HG03442 (cell line): Measurements from ENCODE around the gene ZNF280D.
"Not testable (repeated sequence)": the region's sequence is repeated elsewhere in the genome, so short reads cannot be mapped to it uniquely, and the experiment has no call there.

Experiments used
- ATAC-seq: cut with Tn5 transposase; IDR thresholded peaks from one replicate; pipeline ENCODE4 v1.9.1; 2021; ENCODE audit warnings: mild to moderate bottlenecking, moderate library complexity; ENCODE audit not compliant: unreplicated experiment

Gene ZNF280D, protein sequence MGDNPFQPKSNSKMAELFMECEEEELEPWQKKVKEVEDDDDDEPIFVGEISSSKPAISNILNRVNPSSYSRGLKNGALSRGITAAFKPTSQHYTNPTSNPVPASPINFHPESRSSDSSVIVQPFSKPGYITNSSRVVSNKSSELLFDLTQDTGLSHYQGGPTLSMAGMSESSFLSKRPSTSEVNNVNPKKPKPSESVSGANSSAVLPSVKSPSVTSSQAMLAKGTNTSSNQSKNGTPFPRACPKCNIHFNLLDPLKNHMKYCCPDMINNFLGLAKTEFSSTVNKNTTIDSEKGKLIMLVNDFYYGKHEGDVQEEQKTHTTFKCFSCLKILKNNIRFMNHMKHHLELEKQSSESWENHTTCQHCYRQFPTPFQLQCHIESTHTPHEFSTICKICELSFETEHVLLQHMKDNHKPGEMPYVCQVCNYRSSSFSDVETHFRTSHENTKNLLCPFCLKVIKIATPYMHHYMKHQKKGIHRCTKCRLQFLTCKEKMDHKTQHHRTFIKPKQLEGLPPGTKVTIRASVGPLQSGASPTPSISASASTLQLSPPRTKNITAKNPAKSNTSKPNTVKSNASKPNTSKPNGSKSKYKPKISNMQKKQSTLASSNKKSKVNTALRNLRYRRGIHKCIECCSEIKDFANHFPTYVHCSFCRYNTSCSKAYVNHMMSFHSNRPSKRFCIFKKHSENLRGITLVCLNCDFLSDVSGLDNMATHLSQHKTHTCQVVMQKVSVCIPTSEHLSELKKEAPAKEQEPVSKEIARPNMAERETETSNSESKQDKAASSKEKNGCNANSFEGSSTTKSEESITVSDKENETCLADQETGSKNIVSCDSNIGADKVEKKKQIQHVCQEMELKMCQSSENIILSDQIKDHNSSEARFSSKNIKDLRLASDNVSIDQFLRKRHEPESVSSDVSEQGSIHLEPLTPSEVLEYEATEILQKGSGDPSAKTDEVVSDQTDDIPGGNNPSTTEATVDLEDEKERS

DNA sequence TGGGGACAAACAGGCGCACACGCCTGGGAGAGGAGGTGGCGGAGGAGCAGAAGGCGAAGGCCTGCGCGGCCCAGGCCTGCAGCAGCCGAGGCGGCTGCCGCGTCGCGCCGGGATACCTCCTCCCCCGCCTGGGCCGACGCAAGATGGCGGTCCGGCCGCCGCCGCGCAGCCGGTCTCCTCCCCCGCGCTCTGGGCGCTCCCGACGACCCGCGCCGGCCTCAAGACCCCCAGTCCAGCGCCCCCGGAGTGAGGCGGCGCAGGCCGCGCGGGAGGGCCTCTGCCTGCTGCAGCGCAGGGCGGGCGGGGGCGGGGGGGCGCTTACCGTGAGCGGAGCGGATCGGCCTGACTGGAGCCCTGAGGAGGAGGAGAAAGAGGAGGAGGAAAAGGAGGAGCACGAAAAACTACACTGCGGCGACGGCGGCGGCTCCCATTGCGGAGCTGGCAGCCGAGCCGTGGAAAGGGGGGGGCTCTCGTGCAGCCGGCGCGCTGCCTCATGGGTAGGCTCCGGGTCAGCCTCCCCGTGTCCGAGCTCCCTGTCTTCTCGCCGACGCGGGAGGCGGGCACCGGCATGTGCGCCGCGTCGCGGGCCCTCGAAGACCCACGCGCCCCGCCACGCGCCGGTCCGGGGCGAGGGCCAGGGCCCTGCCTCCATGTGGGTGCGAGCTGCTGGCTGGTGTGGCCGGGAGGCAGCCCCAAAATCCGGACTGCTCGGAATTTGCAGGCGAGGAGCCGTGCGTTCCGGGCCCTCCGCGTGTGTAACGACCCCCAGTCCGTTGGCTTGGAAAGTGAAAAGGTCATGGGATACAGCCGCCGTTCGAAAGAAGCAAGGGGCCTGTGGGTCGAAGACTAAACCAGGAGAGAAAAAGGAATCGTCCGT, at the start of gene ZNF280D:
Gene ZNF280D, minus strand, starts transcription at position 374 of the 877 bp plus-strand sequence. CDS start 26,400 bp downstream, outside the sequence.
- ATAC-seq = peak; percentile 77

- no peak for ATAC-seq
These were observed 49.0 kb upstream of the ZNF280D start for GRCh38 chr15:56782306-56782705.

GRCh38 chr15:56781666-56782065, 48.4 kb upstream of the ZNF280D start:
- no peak for ATAC-seq

- not testable (repeated sequence) for ATAC-seq
These were observed 46.9 kb upstream of the ZNF280D start for GRCh38 chr15:56780102-56780725.

- ATAC-seq = not testable (repeated sequence)
These were observed 46.1 kb upstream of the ZNF280D start for GRCh38 chr15:56779449-56779848.

DNA sequence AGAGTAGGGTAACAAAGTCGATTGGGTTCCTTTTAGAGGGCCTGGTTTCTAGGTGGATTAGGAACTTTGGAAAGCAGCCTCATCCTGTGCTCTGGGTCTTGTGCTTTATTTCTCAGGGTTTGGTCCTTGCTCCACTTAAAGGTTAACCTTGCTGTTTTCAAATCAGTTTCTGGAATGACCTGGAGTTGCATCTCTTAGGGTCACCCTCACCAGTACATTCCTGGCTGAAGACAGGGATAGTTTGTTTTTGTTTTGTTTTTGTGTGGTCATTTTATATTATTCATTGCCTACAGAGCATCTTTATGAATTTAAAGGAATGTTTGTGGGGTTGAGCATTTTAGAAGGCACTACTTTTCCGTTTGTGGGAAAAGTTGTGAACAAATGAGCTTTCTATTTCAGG, 45.5 kb upstream of the ZNF280D start:
- ATAC-seq = no peak

GRCh38 chr15:56776839-56777238, 43.5 kb upstream of the ZNF280D start:
- no peak for ATAC-seq

GRCh38 chr15:56775641-56776040, 42.3 kb upstream of the ZNF280D start:
- ATAC-seq = no peak

DNA sequence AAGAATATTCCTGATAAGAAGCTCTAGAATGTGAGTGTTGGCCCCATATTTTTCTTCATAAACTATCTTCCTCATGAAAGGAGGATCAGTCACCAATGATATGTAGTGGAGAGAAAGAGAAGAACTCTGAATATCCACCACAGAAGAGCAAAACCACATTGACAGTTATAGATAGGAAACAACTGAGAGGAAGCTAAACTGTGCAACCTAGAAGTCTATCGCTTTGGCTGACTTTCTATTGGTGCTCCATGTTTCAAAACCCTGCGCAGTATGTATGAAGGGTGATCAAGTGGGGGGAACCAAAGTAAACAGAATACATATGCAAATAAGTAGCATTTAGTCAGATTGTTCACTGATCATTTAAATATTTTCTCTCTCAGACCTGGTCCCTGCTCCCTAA, 41.0 kb upstream of the ZNF280D start:
- ATAC-seq = no peak

GRCh38 chr15:56772868-56773639, 39.7 kb upstream of the ZNF280D start:
- no peak for ATAC-seq

DNA sequence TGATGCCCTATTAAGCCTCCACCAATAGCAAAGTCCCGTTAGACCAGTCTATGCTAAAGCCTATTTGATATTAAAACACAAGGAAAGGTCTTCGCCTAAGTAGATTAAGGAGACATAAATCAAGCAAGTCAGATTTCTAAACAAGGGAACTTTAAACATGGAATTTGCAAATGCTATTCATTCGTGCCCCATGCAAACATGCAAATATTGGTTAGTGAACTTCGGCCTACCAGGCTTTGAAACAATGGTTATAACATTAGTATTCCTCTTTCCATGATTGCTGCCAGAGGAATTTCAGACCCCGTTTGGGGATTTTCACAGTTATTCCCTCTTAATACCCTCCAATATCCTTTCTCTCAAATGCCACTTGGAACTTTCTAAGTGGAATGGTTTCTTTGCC, 36.9 kb upstream of the ZNF280D start:
- no peak for ATAC-seq

DNA sequence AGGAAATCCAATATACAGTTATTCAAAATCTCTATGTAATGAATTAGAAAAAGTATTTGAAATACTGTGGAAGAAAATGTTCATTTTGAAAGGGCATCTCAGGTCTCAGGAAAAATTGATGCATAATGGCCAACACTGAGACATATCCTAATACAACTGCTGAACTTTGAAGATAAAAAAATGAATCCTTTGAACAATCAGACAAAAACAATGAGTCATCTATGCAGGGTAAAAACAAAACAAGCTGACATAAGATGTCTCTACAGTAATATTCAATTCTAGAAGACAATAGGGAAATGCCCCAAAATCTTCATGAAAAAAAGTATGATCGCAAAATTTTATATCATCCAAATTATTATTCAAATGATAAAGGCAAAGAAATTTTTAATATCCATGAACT, 34.0 kb upstream of the ZNF280D start:
- no peak for ATAC-seq

GRCh38 chr15:56765251-56765650, 31.9 kb upstream of the ZNF280D start:
- no peak for ATAC-seq

GRCh38 chr15:56763141-56763895, 30.0 kb upstream of the ZNF280D start:
- ATAC-seq = no peak

DNA sequence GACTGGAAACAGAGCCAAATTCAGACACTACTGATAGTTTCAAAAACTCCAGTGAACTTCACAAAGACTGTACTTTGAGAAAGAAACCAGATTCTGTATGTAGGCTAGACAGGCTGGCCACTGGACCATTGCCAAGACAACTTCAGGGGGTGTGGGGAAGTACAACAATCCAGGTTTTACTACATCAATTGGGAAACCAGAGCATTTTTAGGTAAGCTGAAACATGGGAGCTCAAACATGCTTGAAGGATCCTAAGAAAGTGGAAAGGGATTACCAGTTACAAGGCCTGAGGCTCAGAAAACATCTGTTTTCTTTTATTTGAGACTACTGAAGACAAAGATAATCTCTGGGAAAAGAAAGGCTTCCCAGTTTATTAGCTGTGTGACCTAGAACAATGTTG, 26.9 kb upstream of the ZNF280D start:
- ATAC-seq = no peak

DNA sequence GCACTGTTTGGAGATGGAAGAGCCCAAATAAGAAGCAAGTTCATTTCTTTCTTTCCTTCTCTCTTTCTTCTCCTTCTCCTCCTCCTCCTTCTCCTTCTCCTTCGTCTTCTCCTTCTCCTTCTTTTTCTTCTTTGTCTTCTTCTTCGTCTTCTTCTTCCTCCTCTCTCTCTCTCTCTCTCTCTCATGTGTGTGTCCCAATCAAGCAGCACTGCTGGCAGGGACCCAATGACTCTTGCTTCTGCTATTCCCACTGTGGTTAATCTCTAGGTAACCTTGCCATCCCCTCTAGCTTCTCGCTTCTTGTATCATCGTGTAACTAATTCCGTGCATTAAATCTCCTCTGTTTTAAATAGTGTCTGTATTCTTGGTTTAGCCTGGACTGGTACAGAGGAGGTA, 26.1 kb upstream of the ZNF280D start:
- ATAC-seq = no peak

DNA sequence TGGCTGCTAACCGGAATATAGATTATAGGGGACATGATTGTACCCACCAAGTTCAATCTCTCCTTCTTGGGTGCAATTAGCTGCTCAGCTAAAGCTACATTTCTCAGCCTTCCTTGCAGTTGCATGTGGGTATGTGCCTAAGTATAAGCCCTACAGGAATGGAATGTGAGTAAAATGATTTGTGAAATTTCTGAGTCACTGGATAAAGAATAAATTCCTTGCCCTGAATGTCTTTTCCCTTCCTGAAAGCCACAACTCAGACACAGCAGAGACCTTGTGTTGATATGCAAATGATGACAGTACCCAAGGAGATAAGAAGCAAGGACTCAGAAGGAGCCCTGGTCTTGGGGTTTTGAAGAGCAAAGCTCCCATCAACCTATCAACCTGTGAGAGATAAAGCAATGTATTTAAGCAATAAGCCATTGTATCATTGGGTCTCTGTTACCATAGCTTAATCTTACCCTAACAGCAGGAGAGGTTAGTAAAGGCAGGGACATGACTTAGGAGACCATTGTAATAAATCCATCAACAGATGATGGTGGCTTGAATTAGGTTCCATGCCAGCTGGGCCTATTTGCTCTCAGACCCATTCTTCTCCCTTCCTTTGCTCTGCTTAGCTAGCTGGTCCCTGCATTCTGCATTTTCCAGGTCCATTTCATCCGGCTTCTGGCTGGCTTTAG, 25.6 kb upstream of the ZNF280D start:
- ATAC-seq = no peak

DNA sequence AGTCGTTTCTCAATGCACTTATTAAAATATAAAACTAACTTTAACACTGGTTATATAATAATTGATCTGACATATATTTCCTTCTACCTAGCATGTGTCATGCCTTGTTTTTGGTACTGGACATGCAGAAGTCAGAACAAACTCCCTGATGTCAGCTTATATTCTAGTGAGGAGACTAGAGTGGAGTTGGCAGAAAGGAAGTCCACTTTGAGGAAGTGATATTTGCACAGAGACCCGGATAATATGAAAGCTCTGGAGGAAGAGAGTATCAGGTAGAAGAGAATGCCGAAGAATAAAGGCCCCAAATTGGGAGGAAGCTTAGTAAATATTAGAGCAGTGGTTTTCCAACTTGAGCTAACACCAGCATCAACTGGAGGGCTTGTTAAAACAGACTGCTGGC, 24.6 kb upstream of the ZNF280D start:
- no peak for ATAC-seq
